Renal cortical epithelial cell (primary cell): Measurements from ENCODE around the gene YARS1. TPM values are rescaled to one million over a fixed set of nuclear protein-coding genes. Genes with fewer than 3 reads are reported as not detected.
A peak's percentile ranks its signal among the peaks of the same experiment; 100 is the strongest.

Experiments used
- DNase-seq: peaks from one replicate; pipeline ENCODE4 v3.0.0-alpha.2; 2011; ENCODE audit warnings: low read depth
- total RNA-seq: library from RNA; depleted of rRNA; stranded (reverse); fragments of >200 nt; gene quantifications from 2 replicates; pipeline ENCODE4 v1.2.3, GENCODE V29; 2014

Gene YARS1
- total RNA-seq, 1 donor from 2014 or later, result 94.7 TPM

- DNase-seq, result no peak
Observed at GRCh38 chr1:32765570-32766327, 51.4 kb downstream of the YARS1 start.

- DNase-seq, result no peak
Observed at GRCh38 chr1:32764826-32765569, 52.2 kb downstream of the YARS1 start.

DNA sequence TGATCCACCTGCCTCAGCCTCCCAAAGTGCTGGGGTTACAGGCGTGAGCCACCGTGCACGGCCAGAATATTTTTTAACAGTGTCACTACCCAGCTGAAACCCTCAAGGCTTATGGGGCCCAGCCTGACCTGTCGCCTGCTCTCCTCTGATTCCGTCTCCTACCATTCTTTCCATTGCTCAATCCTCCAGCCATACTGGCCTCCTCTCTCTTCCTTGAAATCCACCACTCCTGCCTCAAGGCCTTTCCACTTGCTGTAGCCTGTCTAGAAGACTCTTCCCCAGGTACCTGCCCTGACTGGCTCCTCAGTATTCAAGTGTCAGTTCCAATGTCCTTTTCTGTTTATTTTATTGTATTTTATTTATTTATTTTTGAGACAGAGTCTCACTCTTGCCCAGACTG, 53.9 kb downstream of the YARS1 start:
- DNase-seq, result no peak

DNA sequence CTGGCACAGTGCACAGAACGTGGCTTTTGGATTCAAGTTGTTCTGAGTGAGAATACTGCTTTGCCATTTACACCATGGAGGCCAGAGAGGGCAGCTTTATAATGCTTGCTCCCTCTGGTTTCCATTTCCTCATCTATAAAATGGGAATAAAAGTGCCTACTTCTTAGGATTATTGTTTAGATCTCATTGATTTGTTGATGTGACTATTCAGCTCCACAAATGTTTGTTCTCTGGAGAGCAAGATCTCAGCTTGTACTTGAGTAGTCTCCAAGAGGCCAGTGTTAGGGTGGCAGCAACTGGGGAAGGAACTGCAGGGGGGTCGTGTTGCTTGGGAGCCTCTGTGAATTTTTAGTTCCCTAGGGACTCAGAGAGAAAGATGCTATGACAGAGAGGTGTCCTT, 55.2 kb downstream of the YARS1 start:
- no peak for DNase-seq

DNA sequence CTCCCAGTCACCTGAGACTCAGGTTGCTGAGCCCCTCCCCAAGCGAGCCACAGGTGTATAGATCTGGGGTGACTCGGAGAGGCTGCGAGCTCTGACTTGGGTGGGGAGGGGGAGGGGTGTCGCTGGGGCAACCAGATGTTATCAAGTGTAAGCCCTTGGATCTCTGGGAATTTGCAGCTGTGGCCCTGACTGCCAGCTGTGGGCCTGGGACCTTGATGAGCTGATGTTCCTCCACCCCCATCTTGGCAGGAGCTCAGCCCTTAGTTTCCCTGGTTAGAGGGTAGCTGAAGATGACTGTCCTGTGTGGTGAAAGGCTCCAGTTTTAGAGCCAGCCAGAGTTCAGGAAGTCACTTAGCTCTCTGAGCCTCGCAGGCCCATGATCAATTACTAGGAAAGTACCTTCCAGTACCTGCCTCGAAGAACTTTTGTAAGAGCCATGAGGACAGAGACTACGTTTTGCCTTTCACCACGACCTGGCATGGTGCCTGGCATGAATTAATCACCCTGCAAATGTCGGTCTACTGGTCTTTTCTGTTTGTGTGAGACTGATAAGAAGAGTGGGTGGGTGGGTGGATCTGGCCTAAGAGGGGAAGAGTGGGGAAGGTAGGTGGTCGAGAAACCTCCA, 55.8 kb downstream of the YARS1 start:
- peak; percentile 95 for DNase-seq

DNA sequence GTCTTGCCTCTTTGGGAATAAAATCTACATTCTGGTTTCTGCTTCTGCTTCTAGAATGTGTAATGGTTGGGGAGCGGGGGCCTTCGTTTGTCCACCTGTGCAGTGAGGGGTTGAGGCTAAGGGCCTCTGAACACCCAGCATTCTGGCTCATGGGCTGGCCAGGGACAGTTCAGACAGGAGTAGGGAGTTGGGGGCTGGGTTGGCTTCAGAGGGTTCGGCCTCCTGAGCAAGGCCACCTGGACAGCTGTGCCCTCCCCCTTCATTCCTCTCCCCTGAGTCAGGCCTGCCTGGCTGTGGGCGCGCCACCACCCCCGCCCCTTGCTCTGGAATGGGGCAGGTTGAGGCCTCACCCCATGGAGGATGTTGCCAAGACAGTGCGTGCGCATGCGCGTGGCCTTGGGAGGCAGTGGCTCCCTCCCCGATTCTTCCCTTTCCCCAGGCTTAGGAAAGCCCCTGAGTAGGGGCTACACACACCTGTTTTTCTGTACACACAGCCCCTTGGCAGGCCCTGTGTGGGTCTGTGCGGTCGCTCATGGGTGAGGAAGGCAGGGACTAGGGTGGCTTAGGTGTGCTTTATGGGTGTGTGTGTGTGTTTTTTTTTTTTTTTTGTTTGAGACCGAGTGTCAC, 57.0 kb downstream of the YARS1 start:
- peak; percentile 92 for DNase-seq

GRCh38 chr1:32759521-32759981, 57.6 kb downstream of the YARS1 start:
- DNase-seq, result peak; percentile 73

- DNase-seq, result no peak
Observed at GRCh38 chr1:32758795-32759430, 58.2 kb downstream of the YARS1 start.

- no peak for DNase-seq
Observed at GRCh38 chr1:32758177-32758794, 58.9 kb downstream of the YARS1 start.

GRCh38 chr1:32757213-32757895, 59.8 kb downstream of the YARS1 start:
- no peak for DNase-seq

DNA sequence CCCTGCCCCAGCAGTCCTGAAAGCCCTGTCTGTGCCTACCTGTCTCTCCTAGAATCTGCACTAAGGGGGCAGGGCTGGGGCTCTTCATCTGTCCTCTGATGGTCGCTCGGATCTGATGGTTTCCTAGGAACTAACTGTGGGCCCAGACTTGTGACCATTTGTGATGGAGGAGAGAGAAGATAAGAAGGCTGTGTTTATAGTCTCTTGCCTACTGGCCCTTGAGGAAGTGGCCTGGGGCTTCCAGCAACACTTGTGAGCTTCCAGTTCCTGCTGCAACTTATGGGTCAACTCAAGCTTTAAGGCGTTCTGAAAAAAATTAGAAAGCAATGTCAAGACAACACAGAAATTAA, 61.4 kb downstream of the YARS1 start:
- no peak for DNase-seq

DNA sequence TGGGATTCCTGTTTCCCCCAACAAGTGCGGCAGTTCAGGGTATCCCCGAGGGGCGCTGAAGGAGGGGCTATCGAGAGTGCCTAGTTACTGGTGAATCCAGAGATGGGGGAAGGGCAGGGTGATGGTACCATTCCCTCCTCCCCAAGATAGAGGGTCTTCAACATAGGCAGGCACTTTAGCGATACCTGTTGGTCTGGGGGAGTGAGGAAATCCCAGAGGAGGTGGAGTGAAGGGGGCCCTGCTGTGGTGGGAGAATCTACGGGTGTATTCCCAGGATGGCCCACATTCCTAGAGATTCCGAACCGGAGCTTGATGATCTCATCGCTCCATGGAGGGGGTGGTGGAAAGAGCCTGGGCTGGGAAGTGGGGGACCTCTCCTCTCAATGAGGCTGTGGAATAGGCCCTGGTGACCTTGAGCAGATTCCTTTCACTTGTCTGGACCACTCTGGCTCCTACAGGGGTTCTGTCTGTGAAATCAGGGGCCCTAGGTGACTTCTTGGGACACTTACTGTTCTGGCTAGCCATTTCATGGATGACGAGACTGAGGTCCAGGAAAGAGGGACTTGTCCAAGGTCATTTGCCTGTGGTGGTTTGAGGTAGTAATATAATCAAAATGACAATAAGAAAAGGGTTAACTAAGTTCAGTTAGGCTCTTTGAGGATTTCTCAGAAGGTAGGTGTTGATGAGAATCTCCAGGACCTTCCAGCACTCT, 61.9 kb downstream of the YARS1 start:
- DNase-seq, result peak; percentile 39

DNA sequence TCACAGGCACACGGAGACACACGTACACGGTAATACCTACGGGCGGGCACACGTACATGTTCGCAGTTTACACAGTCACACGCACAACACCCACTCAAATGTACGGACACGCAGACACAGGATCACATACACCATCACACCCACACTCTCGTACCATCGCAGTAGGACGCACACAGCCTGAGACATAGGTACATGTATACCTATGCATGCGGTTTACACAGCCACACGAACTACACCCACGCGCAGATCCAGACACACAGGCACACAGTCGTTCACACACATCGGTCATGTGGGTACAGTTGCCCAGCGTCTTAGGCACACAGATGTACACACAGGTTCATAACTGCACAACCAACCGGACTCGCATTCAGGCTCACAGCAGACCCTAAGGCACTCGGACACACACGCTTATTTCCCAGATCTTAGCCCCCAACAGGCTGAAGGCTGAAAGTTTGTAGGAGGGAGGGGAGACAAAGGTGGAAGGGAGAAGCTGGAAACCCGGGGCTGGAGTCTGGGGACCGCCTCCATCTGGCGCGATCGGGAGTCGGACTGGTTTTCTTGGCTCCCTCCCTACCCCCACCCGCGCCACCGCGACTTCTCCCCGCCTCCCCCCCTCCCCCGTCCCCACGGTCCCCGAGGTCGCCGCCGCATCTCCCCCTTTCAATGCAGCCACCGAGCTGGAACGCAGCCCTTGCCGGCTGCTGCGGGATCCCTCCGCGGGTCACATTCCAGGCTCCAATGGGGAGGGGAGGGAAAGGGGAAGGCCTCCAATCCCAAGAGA, 62.7 kb downstream of the YARS1 start:
- DNase-seq, result peak; percentile 52

- peak; percentile 37 for DNase-seq
Observed at GRCh38 chr1:32753532-32754316, 63.4 kb downstream of the YARS1 start.

DNA sequence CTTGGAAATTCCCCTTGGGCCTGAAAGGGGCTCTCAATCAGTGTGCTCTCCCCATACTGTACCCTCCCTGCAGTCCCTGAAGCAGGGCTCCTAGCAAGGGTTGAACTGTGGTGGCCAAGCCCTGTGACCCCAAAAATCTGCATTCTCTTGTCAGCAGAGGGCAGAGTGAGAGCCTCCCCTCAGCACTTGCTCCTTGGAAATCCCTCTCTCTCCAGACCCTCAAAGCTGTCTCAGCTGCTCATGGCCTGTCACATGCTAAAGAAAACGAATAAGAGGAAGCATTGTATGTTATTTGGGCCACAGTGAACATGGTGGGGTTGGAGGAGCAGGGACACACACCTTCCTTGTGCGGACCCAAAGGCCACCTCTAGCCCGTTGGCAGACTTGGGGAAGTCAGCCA, 67.4 kb downstream of the YARS1 start:
- no peak for DNase-seq

DNA sequence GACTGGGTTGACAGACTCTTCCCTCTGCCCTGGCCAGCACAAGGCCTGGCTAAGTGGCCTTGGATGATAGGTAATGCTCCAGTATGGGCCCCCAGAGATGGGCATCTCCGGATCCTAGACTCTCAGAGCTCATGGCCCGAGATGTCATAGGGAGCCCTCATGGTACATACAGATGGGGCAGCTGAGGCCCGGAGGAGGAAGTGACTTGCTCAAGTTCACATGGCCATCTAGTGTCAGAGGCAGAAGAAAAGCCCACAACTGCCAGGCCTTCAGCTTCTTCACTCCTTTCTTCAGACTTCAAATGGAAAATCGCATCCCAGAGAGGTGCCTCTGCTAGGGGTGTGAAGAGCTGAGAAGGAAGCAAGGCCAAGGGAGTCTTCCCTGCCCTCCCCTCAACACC, 67.8 kb downstream of the YARS1 start:
- no peak for DNase-seq

GRCh38 chr1:32748926-32749325, 68.2 kb downstream of the YARS1 start:
- no peak for DNase-seq

DNA sequence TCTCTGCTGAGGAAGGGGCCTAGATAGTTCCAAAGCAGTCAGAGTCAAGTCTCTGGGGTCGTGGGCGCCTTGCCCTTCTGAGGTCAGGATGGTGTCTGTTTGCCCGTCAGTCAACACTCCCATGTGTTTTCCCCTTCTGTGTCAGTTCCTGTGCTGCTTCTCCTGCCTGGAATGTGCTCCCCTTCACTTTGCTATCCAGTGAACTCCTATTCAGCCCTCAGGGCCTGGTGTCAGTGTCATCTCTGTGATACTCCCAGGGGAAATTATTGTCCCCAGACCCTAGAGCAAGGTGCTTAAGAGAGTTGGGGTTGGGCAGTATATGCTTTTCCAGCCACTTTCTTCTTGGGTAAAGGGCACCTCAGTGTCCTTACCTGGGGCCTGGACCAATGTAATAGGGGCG, 68.8 kb downstream of the YARS1 start:
- DNase-seq, result no peak

- no peak for DNase-seq
Observed at GRCh38 chr1:32746130-32746529, 71.0 kb downstream of the YARS1 start.
